Skin epidermis (tissue), 12 donors: ENCODE results near the gene TET3.
"Not testable (repeated sequence)": the region's sequence is repeated elsewhere in the genome, so short reads cannot be mapped to it uniquely, and the experiment has no call there.

ENCODE experiments used
- H3K27ac ChIP-seq, 21 experiments: fragments of 200-600 bp; sonication (generic) in 11 of 21; one replicate each; pipeline ENCODE4 v1.5.0; 2020; ENCODE audit warnings: mild to moderate bottlenecking in 3 of 21, inconsistent platforms in 2 of 21, moderate library complexity in 2 of 21
- H3K4me3 ChIP-seq, 7 experiments: fragments of 200-600 bp; sonication (generic) in 2 of 7; one replicate each; pipeline ENCODE4 v1.5.0; 2020; ENCODE audit warnings: inconsistent platforms in 2 of 7, mild to moderate bottlenecking in 2 of 7, moderate library complexity in 1 of 7

The TET3 gene

GRCh38 chr2:73984203-73984921 lies at the start of gene TET3:
Gene TET3, plus strand, starts transcription at chr2:73984910. Its CDS starts 1,494 bp downstream, at chr2:73986404.
- Histone ChIP-seq H3K4me3 (peak within 1 kb of the TSS; percentile 38 to 71 (median 49)), H3K27ac (peak within 1 kb of the TSS; percentile 83 to 99 (median 93))

- H3K27ac ChIP-seq = no peak overlapping the region
These were observed 49.1 kb upstream of the TET3 start for GRCh38 chr2:73935641-73936040.

GRCh38 chr2:73937103-73937885 lies 47.4 kb upstream of the TET3 start:
- Histone ChIP-seq H3K27ac (peak overlapping the region in 1 of 21 experiments; percentile 17), H3K4me3 (no peak overlapping the region)

More at GRCh38 chr2:73935641-73936040, 49.1 kb upstream of the TET3 start:
- H3K4me3 ChIP-seq = no peak overlapping the region

GRCh38 chr2:73937899-73938298 lies 46.8 kb upstream of the TET3 start:
- no peak overlapping the region for H3K4me3 ChIP-seq
- H3K27ac ChIP-seq = peak overlapping the region in 3 of 21 experiments; percentile 17 to 78 (median 27)

- peak overlapping the region in 11 of 21 experiments; percentile 14 to 78 (median 45) for H3K27ac ChIP-seq
- H3K4me3 ChIP-seq = no peak overlapping the region
These were observed 45.9 kb upstream of the TET3 start for GRCh38 chr2:73938718-73939352.

GRCh38 chr2:73939419-73939818 lies 45.3 kb upstream of the TET3 start:
- Histone ChIP-seq H3K4me3 (no peak overlapping the region), H3K27ac (peak overlapping the region in 12 of 21 experiments; percentile 17 to 78 (median 64))

- H3K4me3 ChIP-seq = not testable (repeated sequence)
- peak overlapping the region in 16 of 21 experiments; percentile 17 to 78 (median 60) for H3K27ac ChIP-seq
These were observed 44.6 kb upstream of the TET3 start for GRCh38 chr2:73940066-73940465.

- Histone ChIP-seq H3K4me3 (no peak overlapping the region), H3K27ac (no peak overlapping the region)
These were observed 42.0 kb upstream of the TET3 start for GRCh38 chr2:73942664-73943063.

GRCh38 chr2:73944714-73945113 lies 40.0 kb upstream of the TET3 start:
- Histone ChIP-seq H3K4me3 (no peak overlapping the region), H3K27ac (no peak overlapping the region)

GRCh38 chr2:73946215-73946614 lies 38.5 kb upstream of the TET3 start:
- no peak overlapping the region for H3K27ac ChIP-seq
- no peak overlapping the region for H3K4me3 ChIP-seq

GRCh38 chr2:73946666-73947065 lies 38.0 kb upstream of the TET3 start:
- H3K27ac ChIP-seq = no peak overlapping the region
- H3K4me3 ChIP-seq = no peak overlapping the region

GRCh38 chr2:73947412-73948018 lies 37.2 kb upstream of the TET3 start:
- Histone ChIP-seq H3K27ac (peak overlapping the region in 2 of 21 experiments; percentile 16 to 62), H3K4me3 (no peak overlapping the region)

- H3K27ac ChIP-seq = peak overlapping the region in 3 of 21 experiments; percentile 6 to 67 (median 49)
- no peak overlapping the region for H3K4me3 ChIP-seq
These were observed 34.9 kb upstream of the TET3 start for GRCh38 chr2:73949802-73950201.

- Histone ChIP-seq H3K4me3 (no peak overlapping the region), H3K27ac (peak overlapping the region in 3 of 21 experiments; percentile 21 to 50 (median 47))
These were observed 31.9 kb upstream of the TET3 start for GRCh38 chr2:73952499-73953446.

GRCh38 chr2:73956218-73956865 lies 28.4 kb upstream of the TET3 start:
- H3K27ac ChIP-seq = no peak overlapping the region
- H3K4me3 ChIP-seq = no peak overlapping the region

GRCh38 chr2:73961274-73961673 lies 23.4 kb upstream of the TET3 start:
- Histone ChIP-seq H3K4me3 (no peak overlapping the region), H3K27ac (no peak overlapping the region)

- Histone ChIP-seq H3K27ac (no peak overlapping the region), H3K4me3 (no peak overlapping the region)
These were observed 22.7 kb upstream of the TET3 start for GRCh38 chr2:73961823-73962615.

- no peak overlapping the region for H3K27ac ChIP-seq
- no peak overlapping the region for H3K4me3 ChIP-seq
These were observed 21.9 kb upstream of the TET3 start for GRCh38 chr2:73962798-73963197.
